Measurements from ENCODE around the gene ARHGEF9. TPM values are rescaled to one million over a fixed set of nuclear protein-coding genes. Genes with fewer than 3 reads are reported as not detected.

ARHGEF9 gene
- total RNA-seq, 4 donors from 2014 or later, result 7.2 to 25.2 (median 12.0) TPM

DNA sequence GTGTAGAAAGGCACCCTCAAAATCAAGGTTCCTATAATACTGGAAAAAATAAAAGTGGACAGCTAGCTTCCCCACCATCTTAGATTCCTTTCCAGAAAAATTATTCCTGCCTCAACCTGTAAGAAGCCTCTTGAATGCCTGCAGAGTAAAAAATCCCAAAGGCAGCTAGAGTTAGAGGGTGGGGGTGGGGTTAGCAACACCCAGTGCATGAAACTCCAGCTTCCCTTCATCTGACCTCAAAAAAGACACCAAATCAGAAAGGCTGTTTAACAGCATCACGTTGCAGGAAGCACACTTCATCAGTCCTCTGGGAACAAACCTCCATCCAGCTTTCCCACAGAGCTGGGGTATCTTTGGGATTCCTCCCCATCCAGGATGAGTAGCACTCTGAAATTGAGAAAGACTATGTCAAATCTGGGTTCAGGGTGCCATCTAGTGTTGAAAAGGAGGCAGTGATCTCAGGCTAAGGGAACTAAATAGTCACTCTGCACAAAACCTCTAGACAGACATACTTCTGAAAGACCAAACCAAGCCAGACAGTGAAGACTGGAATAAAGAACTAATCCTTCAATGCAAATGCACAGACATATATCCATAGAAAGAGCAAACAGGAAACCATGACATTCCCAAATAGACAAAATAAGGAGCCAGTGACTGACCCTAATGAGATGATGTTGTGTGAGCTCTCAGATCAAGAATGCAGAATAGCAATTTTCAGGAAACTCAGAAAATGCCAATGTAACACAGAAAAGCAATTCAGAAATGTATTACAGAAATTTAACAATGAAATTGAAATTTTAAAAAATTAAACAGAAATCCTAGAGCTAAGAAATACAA lies 97.9 kb downstream of the ARHGEF9 start:
- Histone ChIP-seq H3K4me1 (no peaks in the 10 kb centered on the region), H3K27ac (no peak overlapping the region), H3K36me3 (no peaks in the 10 kb centered on the region), H3K9me3 (peaks cover 0 to 5% (median 0%) of the 10 kb centered on the region in 3 donors), H3K27me3 (no peaks in the 10 kb centered on the region), H3K4me3 (no peak overlapping the region)
- TF ChIP-seq, protein P1, sequence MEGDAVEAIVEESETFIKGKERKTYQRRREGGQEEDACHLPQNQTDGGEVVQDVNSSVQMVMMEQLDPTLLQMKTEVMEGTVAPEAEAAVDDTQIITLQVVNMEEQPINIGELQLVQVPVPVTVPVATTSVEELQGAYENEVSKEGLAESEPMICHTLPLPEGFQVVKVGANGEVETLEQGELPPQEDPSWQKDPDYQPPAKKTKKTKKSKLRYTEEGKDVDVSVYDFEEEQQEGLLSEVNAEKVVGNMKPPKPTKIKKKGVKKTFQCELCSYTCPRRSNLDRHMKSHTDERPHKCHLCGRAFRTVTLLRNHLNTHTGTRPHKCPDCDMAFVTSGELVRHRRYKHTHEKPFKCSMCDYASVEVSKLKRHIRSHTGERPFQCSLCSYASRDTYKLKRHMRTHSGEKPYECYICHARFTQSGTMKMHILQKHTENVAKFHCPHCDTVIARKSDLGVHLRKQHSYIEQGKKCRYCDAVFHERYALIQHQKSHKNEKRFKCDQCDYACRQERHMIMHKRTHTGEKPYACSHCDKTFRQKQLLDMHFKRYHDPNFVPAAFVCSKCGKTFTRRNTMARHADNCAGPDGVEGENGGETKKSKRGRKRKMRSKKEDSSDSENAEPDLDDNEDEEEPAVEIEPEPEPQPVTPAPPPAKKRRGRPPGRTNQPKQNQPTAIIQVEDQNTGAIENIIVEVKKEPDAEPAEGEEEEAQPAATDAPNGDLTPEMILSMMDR (IDR thresholded peaks at IDR 0.05), result peak in 5 of 6 experiments; percentile 22 to 58 (median 54)
- no peak for TF ChIP-seq POLR2A (IDR thresholded peaks at IDR 0.05)
- no peak for DNase-seq
- intact Hi-C loops (cut with DNase I), result no loop called here
- 14% methylated on average over 1 of the region's 1 CpG; no CpG with 5 or more reads in 1 of the 2 donors for WGBS, 2 donors

DNA sequence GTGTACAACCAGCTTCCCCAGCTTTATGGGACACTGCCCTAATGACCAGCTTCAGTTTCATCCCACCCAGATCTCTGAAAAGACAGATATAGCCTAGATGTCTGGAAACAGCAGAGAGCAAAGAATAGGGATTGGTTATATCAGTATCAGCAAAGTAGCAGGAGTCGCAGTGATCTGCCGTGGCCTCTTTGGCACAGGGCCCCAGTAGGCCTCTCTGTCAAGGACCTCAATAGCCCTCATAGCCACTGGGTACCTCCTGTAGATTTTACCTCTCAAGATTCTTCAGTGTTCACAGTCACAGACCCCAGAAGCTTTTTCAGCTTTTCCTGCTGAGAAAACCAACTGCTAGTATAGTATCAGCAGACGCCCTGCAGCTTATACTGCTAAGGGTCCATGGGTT lies 104.6 kb downstream of the ARHGEF9 start:
- intact Hi-C loops (cut with DNase I), result no loop called here
- Histone ChIP-seq H3K4me3 (no peak overlapping the region), H3K9me3 (peaks cover 0 to 5% (median 0%) of the 10 kb centered on the region in 3 donors), H3K36me3 (peaks cover 0 to 38% (median 5%) of the 10 kb centered on the region in 3 donors), H3K27me3 (no peaks in the 10 kb centered on the region), H3K4me1 (no peaks in the 10 kb centered on the region), H3K27ac (no peak overlapping the region)
- 81 to 83% methylated on average over 1 to 3 of the region's 3 CpGs for WGBS, 2 donors
- TF ChIP-seq POLR2A (IDR thresholded peaks at IDR 0.05), result no peak
- TF ChIP-seq, protein P1 (IDR thresholded peaks at IDR 0.05), result no peak
- no peak for DNase-seq

DNA sequence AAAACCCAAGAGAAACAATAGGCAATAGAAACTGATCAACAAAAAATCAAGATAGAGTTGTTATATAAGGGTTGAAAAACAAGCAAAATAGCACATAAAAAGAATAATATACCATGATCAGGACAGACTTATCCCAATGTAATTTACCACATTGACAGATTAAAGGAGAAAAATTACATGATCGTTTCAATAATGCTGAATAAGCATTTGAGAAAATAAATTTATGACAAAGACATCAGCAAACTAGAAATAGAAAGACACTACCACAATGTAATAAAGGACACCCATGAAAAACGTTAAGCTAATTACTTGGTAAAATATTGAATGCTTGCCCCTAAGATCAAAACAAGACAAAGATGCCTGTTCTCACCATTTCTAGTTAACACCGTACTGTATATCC lies 105.6 kb downstream of the ARHGEF9 start:
- no peaks in the 10 kb centered on the region for H3K4me1 ChIP-seq
- no peak for DNase-seq
- no peak overlapping the region for H3K4me3 ChIP-seq
- no peak overlapping the region for H3K27ac ChIP-seq
- peaks cover 0 to 5% (median 0%) of the 10 kb centered on the region in 3 donors for H3K9me3 ChIP-seq
- no peak for TF ChIP-seq POLR2A (IDR thresholded peaks at IDR 0.05)
- TF ChIP-seq, protein P1 (IDR thresholded peaks at IDR 0.05), result no peak
- intact Hi-C loops (cut with DNase I), result no loop called here
- no peaks in the 10 kb centered on the region for H3K27me3 ChIP-seq
- peaks cover 0 to 47% (median 5%) of the 10 kb centered on the region in 3 donors for H3K36me3 ChIP-seq
- WGBS, 2 donors, result 73 to 74% methylated on average over 3 of the region's 3 CpGs

DNA sequence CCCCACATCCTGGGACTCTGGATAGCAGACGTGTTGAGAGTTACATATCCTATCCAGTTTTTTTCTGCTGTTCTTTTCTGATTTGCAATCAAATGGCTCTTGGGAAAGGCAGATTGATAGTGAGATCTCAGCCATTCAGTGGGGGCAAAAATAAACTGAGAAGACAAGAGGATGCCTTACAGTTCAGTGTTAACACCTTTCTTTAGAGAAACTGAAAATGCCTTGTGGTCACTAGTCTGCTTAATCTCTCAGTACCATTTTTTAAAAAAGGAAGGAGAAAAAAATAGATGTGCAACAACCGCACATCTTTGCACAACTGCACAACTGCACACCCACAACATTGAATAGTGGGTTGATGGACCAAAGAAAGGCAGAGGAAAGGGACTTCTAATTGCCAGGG lies 109.3 kb downstream of the ARHGEF9 start:
- TF ChIP-seq, protein P1 (IDR thresholded peaks at IDR 0.05), result no peak
- no peak for TF ChIP-seq POLR2A (IDR thresholded peaks at IDR 0.05)
- no peak for DNase-seq
- H3K27ac ChIP-seq, result no peak overlapping the region
- no peak overlapping the region for H3K4me3 ChIP-seq
- H3K27me3 ChIP-seq, result no peaks in the 10 kb centered on the region
- WGBS, 2 donors, result 88 to 100% methylated on average over 2 of the region's 2 CpGs
- no peaks in the 10 kb centered on the region for H3K9me3 ChIP-seq
- peaks cover 0 to 81% (median 5%) of the 10 kb centered on the region in 3 donors for H3K36me3 ChIP-seq
- intact Hi-C loops (cut with DNase I), result no loop called here
- H3K4me1 ChIP-seq, result no peaks in the 10 kb centered on the region

GRCh38 chrX:63673896-63674295 lies 111.1 kb downstream of the ARHGEF9 start:
- H3K4me1 ChIP-seq, result no peaks in the 10 kb centered on the region
- H3K36me3 ChIP-seq, result peaks cover 0 to 76% (median 5%) of the 10 kb centered on the region in 3 donors
- no peak for DNase-seq
- H3K4me3 ChIP-seq, result no peak overlapping the region
- no peaks in the 10 kb centered on the region for H3K9me3 ChIP-seq
- H3K27me3 ChIP-seq, result no peaks in the 10 kb centered on the region
- no peak overlapping the region for H3K27ac ChIP-seq
- intact Hi-C loops (cut with DNase I), result no loop called here
- TF ChIP-seq POLR2A (IDR thresholded peaks at IDR 0.05), result no peak
- TF ChIP-seq, protein P1 (IDR thresholded peaks at IDR 0.05), result no peak
- WGBS, 2 donors, result 80 to 92% methylated on average over 2 to 4 of the region's 4 CpGs
